Amniotic epithelial cell (primary cell): Measurements from ENCODE around the gene FBXW2.
"Not testable (repeated sequence)": the region's sequence is repeated elsewhere in the genome, so short reads cannot be mapped to it uniquely, and the experiment has no call there.

Experiments used
- DNase-seq: peaks from one replicate; pipeline ENCODE4 v3.0.0-alpha.2; 2010; ENCODE audit warnings: low read depth

FBXW2 gene

GRCh38 chr9:120779227-120779626, 14.0 kb downstream of the FBXW2 start:
- DNase-seq: no peak

GRCh38 chr9:120778758-120779157, 14.5 kb downstream of the FBXW2 start:
- DNase-seq: no peak

- no peak for DNase-seq
Measured at GRCh38 chr9:120777229-120777628, 16.0 kb downstream of the FBXW2 start.

- no peak for DNase-seq
Measured at GRCh38 chr9:120776788-120777187, 16.4 kb downstream of the FBXW2 start.

GRCh38 chr9:120775859-120776258, 17.4 kb downstream of the FBXW2 start:
- DNase-seq: no peak

GRCh38 chr9:120774719-120775118, 18.5 kb downstream of the FBXW2 start:
- no peak for DNase-seq

GRCh38 chr9:120773256-120773655, 20.0 kb downstream of the FBXW2 start:
- DNase-seq: no peak

- DNase-seq: no peak
Measured at GRCh38 chr9:120770931-120771330, 22.3 kb downstream of the FBXW2 start.

- no peak for DNase-seq
Measured at GRCh38 chr9:120768886-120769285, 24.3 kb downstream of the FBXW2 start.

- DNase-seq: no peak
Measured at GRCh38 chr9:120768247-120768646, 25.0 kb downstream of the FBXW2 start.

- DNase-seq: no peak
Measured at GRCh38 chr9:120767451-120767850, 25.8 kb downstream of the FBXW2 start.

GRCh38 chr9:120765910-120766425, 27.2 kb downstream of the FBXW2 start:
- DNase-seq: no peak

GRCh38 chr9:120764476-120764875, 28.7 kb downstream of the FBXW2 start:
- no peak for DNase-seq

- no peak for DNase-seq
Measured at GRCh38 chr9:120761006-120761405, 32.2 kb downstream of the FBXW2 start.

- no peak for DNase-seq
Measured at GRCh38 chr9:120759755-120760400, 33.3 kb downstream of the FBXW2 start.

- no peak for DNase-seq
Measured at GRCh38 chr9:120758544-120758943, 34.7 kb downstream of the FBXW2 start.

GRCh38 chr9:120757026-120757913, 35.9 kb downstream of the FBXW2 start:
- DNase-seq: no peak

- DNase-seq: no peak
Measured at GRCh38 chr9:120756531-120756930, 36.7 kb downstream of the FBXW2 start.

- peak; percentile 28 for DNase-seq
Measured at GRCh38 chr9:120755810-120756434, 37.3 kb downstream of the FBXW2 start.

GRCh38 chr9:120755044-120755443, 38.2 kb downstream of the FBXW2 start:
- DNase-seq: no peak

GRCh38 chr9:120750421-120750820, 42.8 kb downstream of the FBXW2 start:
- DNase-seq: no peak

GRCh38 chr9:120746366-120746765, 46.9 kb downstream of the FBXW2 start:
- not testable (repeated sequence) for DNase-seq

- DNase-seq: no peak
Measured at GRCh38 chr9:120745278-120745677, 47.9 kb downstream of the FBXW2 start.
